Liver (tissue), 9 donors: ENCODE measurements around the gene WSCD1. TPM values are rescaled to one million over a fixed set of nuclear protein-coding genes. Genes with fewer than 3 reads are reported as not detected.

Experiments used
- DNase-seq: peaks from one replicate; pipeline ENCODE4 v3.0.0-alpha.2; 2017; ENCODE audit warnings: low spot score
- H3K27ac ChIP-seq, 2 donors: one replicate each; pipeline ENCODE4 v1.7.0; 2013; ENCODE audit warnings: inconsistent platforms in 2 of 2, low read length in 2 of 2, control low read depth in 1 of 2, low read depth in 1 of 2, mild to moderate bottlenecking in 1 of 2
- H3K27me3 ChIP-seq, 4 donors: one replicate each; pipeline versions ENCODE4 v1.6.1 to v1.7.0; 2013; ENCODE audit warnings: low read length in 3 of 4, inconsistent platforms in 1 of 4, mild to moderate bottlenecking in 1 of 4, moderate library complexity in 1 of 4; ENCODE audit not compliant: control insufficient read depth in 4 of 4, insufficient read depth in 4 of 4
- H3K36me3 ChIP-seq, 4 donors: one replicate each; pipeline versions ENCODE4 v1.6.1 to v1.7.0; 2013; ENCODE audit warnings: low read length in 3 of 4, mild to moderate bottlenecking in 3 of 4, low read depth in 1 of 4, moderate library complexity in 1 of 4; ENCODE audit not compliant: control insufficient read depth in 4 of 4, insufficient read depth in 3 of 4
- H3K4me1 ChIP-seq, 4 donors: one replicate each; pipeline versions ENCODE4 v1.6.1 to v1.7.0; 2013; ENCODE audit warnings: low read length in 3 of 4, mild to moderate bottlenecking in 3 of 4, moderate library complexity in 1 of 4; ENCODE audit not compliant: control insufficient read depth in 4 of 4, insufficient read depth in 4 of 4
- H3K4me3 ChIP-seq, 3 donors: one replicate each; pipeline versions ENCODE4 v1.6.1 to v1.7.0; 2013; ENCODE audit warnings: low read length in 3 of 3, control low read depth in 1 of 3, low read depth in 1 of 3, mild to moderate bottlenecking in 1 of 3
- H3K9ac ChIP-seq, 2 donors: one replicate each; pipeline ENCODE4 v1.7.0; 2013; ENCODE audit warnings: low read length in 2 of 2, mild to moderate bottlenecking in 2 of 2, moderate library complexity in 2 of 2, control low read depth in 1 of 2, low read depth in 1 of 2
- H3K9me3 ChIP-seq, 4 donors: one replicate each; pipeline versions ENCODE4 v1.6.1 to v1.7.0; 2013; ENCODE audit warnings: low read length in 3 of 4; ENCODE audit not compliant: control insufficient read depth in 4 of 4
- ATF3 ChIP-seq: IDR thresholded peaks from 2 replicates; pipeline ENCODE4 v1.6.1; 2016; ENCODE audit warnings: antibody characterized with exemption
- CTCF ChIP-seq: fragments of 150-350 bp; IDR thresholded peaks from 2 replicates; pipeline ENCODE4 v1.5.1; 2017; ENCODE audit warnings: improper control_type of control experiment, low read depth, low read length; ENCODE audit not compliant: missing input control
- EGR1 ChIP-seq, 2 donors: IDR thresholded peaks; 2 replicates each; pipeline ENCODE4 v1.6.1; 2016 to 2018; ENCODE audit warnings: antibody characterized with exemption in 2 of 2, low read depth in 2 of 2
- FOXA2 ChIP-seq: IDR thresholded peaks from 2 replicates; pipeline ENCODE4 v1.6.1; 2016; ENCODE audit warnings: antibody characterized with exemption
- GABPA ChIP-seq, 2 donors: IDR thresholded peaks in 1 of 2; conservative IDR thresholded peaks in 1 of 2; 2 replicates each; pipeline ENCODE4 v1.6.1; 2016; ENCODE audit warnings: antibody characterized with exemption in 2 of 2, mild to moderate bottlenecking in 1 of 2, moderate library complexity in 1 of 2
- JUND ChIP-seq, 2 donors: IDR thresholded peaks; 2 replicates each; pipeline ENCODE4 v1.6.1; 2016; ENCODE audit warnings: antibody characterized with exemption in 2 of 2
- MAX ChIP-seq: IDR thresholded peaks from 2 replicates; pipeline ENCODE4 v1.6.1; 2016; ENCODE audit warnings: antibody characterized with exemption
- NR2F2 ChIP-seq: IDR thresholded peaks from 2 replicates; pipeline ENCODE4 v1.6.1; 2016; ENCODE audit warnings: antibody characterized with exemption
- REST ChIP-seq: IDR thresholded peaks from 2 replicates; pipeline ENCODE4 v1.6.1; 2016; ENCODE audit warnings: antibody characterized with exemption, mild to moderate bottlenecking
- RXRA ChIP-seq, 2 donors: IDR thresholded peaks; 2 replicates each; pipeline ENCODE4 v1.6.1; 2017 to 2018; ENCODE audit warnings: antibody characterized with exemption in 2 of 2, mild to moderate bottlenecking in 1 of 2
- TAF1 ChIP-seq: conservative IDR thresholded peaks from 2 replicates; pipeline ENCODE4 v1.6.1; 2016; ENCODE audit warnings: antibody characterized with exemption, mild to moderate bottlenecking
- YY1 ChIP-seq: IDR thresholded peaks from 2 replicates; pipeline ENCODE4 v1.6.1; 2016; ENCODE audit warnings: antibody characterized with exemption, mild to moderate bottlenecking
- ZBTB33 ChIP-seq: IDR thresholded peaks from 2 replicates; pipeline ENCODE4 v1.6.1; 2016; ENCODE audit warnings: antibody characterized with exemption
- WGBS: extraction: QIAGEN DNeasy Blood & Tissue Kit; methylation state at CpG from one replicate; pipeline ENCODE4 v1.1.7; 2013; 5-methylcytosine and 5-hydroxymethylcytosine counted together
- polyA plus RNA-seq, 2 donors: library from polyadenylated mRNA; stranded (reverse) in 1 of 2; unstranded in 1 of 2; fragments of 200-250 nt in 1 of 2; fragments of >200 nt in 1 of 2; fragmentation: Nextera tagmentation in 1 of 2; extraction: Ambion mirVana in 1 of 2; gene quantifications; one replicate each; pipeline versions ENCODE4 v1.2.1 to v1.2.3, GENCODE V29; 2013 to 2015
- total RNA-seq, 2 donors: library from RNA; depleted of rRNA; stranded (reverse); fragments of >200 nt; gene quantifications; one replicate each; pipeline ENCODE4 v1.2.3, GENCODE V29; 2014
- donor health status: healthy.
- donor health status: healthy.
- donor health status: healthy.
- donor health status: healthy.
- donor health status: healthy.

The WSCD1 gene
- total and polyA plus RNA-seq, 4 donors: 0.10 to 3.8 (median 1.3) TPM

GRCh38 chr17:6145946-6146345 lies 75.8 kb downstream of the WSCD1 start:
- Histone ChIP-seq H3K27me3 (peaks cover 0 to 7% (median under 1%) of the 10 kb centered on the region in 4 donors), H3K36me3 (no peaks in the 10 kb centered on the region), H3K4me3 (no peak overlapping the region), H3K9ac (no peak overlapping the region), H3K9me3 (no peaks in the 10 kb centered on the region), H3K27ac (no peak overlapping the region), H3K4me1 (no peaks in the 10 kb centered on the region)
- TF ChIP-seq EGR1 (IDR thresholded peaks at IDR 0.05; ENCODE audit: low read depth in 2 of 2) (no peak), RXRA (IDR thresholded peaks at IDR 0.05) (no peak), ZBTB33 (no peak), FOXA2 (no peak), YY1 (no peak), REST (no peak), TAF1 (no peak), ATF3 (no peak), GABPA (IDR thresholded peaks at IDR 0.05 in 1 of 2, conservative IDR thresholded peaks at IDR 0.05 in 1 of 2) (no peak), JUND (IDR thresholded peaks at IDR 0.05) (no peak)
- 83% methylated on average over 4 of the region's 4 CpGs for WGBS
- no peak for DNase-seq

- H3K27ac ChIP-seq: no peak overlapping the region
- no peak for DNase-seq
- H3K36me3 ChIP-seq: no peaks in the 10 kb centered on the region
- H3K9ac ChIP-seq: no peak overlapping the region
- H3K9me3 ChIP-seq: no peaks in the 10 kb centered on the region
- H3K4me3 ChIP-seq: no peak overlapping the region
- no peaks in the 10 kb centered on the region for H3K4me1 ChIP-seq
- H3K27me3 ChIP-seq: peaks cover 0 to 7% (median 0%) of the 10 kb centered on the region in 4 donors
- 58% methylated on average over 7 of the region's 7 CpGs for WGBS
- no peak for TF ChIP-seq EGR1 (IDR thresholded peaks at IDR 0.05; ENCODE audit: low read depth in 2 of 2)
Observed at GRCh38 chr17:6147042-6147441, 76.9 kb downstream of the WSCD1 start.

GRCh38 chr17:6153375-6153774 lies 83.2 kb downstream of the WSCD1 start:
- Histone ChIP-seq H3K9me3 (no peaks in the 10 kb centered on the region), H3K9ac (no peak overlapping the region), H3K27ac (no peak overlapping the region), H3K36me3 (no peaks in the 10 kb centered on the region), H3K4me3 (no peak overlapping the region), H3K27me3 (peaks cover 0 to 7% (median 0%) of the 10 kb centered on the region in 4 donors), H3K4me1 (no peaks in the 10 kb centered on the region)
- TF ChIP-seq TAF1: no peak
- no peak for TF ChIP-seq CTCF
- no peak for TF ChIP-seq NR2F2
- TF ChIP-seq MAX: no peak
- no peak for TF ChIP-seq EGR1 (IDR thresholded peaks at IDR 0.05; ENCODE audit: low read depth in 2 of 2)
- WGBS: 61% methylated on average over 6 of the region's 6 CpGs
- DNase-seq: no peak
